GM06990 (cell line): ENCODE data around the gene INTS3.

Experiments
- DNase-seq: peaks from one replicate; pipeline ENCODE4 v3.0.0-alpha.2; 2011; ENCODE audit not compliant: insufficient read length; ENCODE audit errors: extremely low read depth
- H3K27me3 ChIP-seq: replicated peaks from 2 replicates; pipeline ENCODE4 v1.6.0; 2011; ENCODE audit warnings: low read length; ENCODE audit not compliant: control insufficient read depth, insufficient read depth
- H3K36me3 ChIP-seq: 2 replicates; pipeline ENCODE4 v1.5.1; 2011; ENCODE audit warnings: low read length; ENCODE audit not compliant: control insufficient read depth, insufficient read depth
- H3K4me3 ChIP-seq: replicated peaks from 2 replicates; pipeline ENCODE4 v1.5.1; 2011; ENCODE audit warnings: low read depth, mild to moderate bottlenecking, control low read depth, low read length
- TF ChIP-seq, protein P1 (sequence below): IDR thresholded peaks from 2 replicates; pipeline ENCODE4 v1.5.1; 2011; ENCODE audit warnings: low read length, control low read depth, mild to moderate bottlenecking, inconsistent platforms; ENCODE audit not compliant: insufficient read depth, poor library complexity, severe bottlenecking

Gene INTS3

DNA sequence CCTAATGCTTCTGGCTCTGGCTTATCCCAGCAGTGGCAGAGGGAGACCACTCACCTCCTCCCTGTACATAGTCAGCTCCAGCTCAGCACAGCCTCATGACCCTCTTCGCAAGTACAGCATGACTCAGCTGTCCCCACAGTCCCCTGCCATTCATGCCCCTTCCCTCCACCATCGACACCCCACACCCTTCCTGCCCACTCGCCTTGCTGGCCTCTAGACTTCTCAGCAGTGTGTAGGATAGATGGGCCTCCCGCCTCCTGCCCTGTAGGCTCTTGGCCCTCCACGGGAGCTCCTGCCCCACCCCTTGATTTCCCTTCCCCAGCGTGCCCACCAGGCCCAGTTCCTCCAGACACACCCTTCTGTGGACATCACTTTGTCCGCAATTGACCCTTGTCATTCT, 39.6 kb upstream of the INTS3 start:
- no peaks in the 10 kb centered on the region for H3K36me3 ChIP-seq
- peaks cover 1% of the 10 kb centered on the region for H3K27me3 ChIP-seq
- TF ChIP-seq, protein P1, sequence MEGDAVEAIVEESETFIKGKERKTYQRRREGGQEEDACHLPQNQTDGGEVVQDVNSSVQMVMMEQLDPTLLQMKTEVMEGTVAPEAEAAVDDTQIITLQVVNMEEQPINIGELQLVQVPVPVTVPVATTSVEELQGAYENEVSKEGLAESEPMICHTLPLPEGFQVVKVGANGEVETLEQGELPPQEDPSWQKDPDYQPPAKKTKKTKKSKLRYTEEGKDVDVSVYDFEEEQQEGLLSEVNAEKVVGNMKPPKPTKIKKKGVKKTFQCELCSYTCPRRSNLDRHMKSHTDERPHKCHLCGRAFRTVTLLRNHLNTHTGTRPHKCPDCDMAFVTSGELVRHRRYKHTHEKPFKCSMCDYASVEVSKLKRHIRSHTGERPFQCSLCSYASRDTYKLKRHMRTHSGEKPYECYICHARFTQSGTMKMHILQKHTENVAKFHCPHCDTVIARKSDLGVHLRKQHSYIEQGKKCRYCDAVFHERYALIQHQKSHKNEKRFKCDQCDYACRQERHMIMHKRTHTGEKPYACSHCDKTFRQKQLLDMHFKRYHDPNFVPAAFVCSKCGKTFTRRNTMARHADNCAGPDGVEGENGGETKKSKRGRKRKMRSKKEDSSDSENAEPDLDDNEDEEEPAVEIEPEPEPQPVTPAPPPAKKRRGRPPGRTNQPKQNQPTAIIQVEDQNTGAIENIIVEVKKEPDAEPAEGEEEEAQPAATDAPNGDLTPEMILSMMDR: no peak
- H3K4me3 ChIP-seq: no peak overlapping the region
- DNase-seq: no peak

DNA sequence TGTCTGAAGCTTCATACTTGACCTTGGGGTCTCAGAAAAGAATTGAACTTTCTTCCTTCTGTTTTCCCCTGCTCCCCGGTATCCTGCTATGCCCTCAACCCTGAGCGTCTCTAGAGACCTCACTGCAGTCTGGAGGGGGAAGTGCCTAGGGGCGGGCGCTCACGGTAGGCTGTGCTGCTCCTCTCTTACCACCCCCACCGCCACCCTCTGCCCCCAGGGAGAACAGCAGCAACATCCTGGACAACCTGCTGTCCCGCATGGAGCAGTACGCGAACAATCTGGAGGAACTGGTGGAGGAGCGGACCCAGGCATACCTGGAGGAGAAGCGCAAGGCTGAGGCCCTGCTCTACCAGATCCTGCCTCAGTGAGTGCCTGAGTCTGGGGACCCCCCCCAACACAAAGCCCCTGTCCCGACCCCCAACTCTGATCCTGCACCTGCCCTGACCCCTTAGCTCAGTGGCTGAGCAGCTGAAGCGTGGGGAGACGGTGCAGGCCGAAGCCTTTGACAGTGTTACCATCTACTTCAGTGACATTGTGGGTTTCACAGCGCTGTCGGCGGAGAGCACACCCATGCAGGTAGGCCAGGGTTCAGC, 39.0 kb upstream of the INTS3 start:
- Histone ChIP-seq H3K36me3 (no peaks in the 10 kb centered on the region), H3K4me3 (no peak overlapping the region), H3K27me3 (peaks cover 1% of the 10 kb centered on the region)
- DNase-seq: no peak
- TF ChIP-seq, protein P1: no peak

DNA sequence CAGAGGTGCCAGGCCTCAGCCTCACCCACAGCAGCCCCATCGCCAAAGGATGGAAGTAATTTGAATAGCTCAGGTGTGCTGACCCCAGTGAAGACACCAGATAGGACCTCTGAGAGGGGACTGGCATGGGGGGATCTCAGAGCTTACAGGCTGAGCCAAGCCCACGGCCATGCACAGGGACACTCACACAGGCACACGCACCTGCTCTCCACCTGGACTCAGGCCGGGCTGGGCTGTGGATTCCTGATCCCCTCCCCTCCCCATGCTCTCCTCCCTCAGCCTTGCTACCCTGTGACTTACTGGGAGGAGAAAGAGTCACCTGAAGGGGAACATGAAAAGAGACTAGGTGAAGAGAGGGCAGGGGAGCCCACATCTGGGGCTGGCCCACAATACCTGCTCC, 34.4 kb upstream of the INTS3 start:
- H3K4me3 ChIP-seq: no peak overlapping the region
- no peaks in the 10 kb centered on the region for H3K36me3 ChIP-seq
- TF ChIP-seq, protein P1: no peak
- H3K27me3 ChIP-seq: no peaks in the 10 kb centered on the region
- DNase-seq: no peak

DNA sequence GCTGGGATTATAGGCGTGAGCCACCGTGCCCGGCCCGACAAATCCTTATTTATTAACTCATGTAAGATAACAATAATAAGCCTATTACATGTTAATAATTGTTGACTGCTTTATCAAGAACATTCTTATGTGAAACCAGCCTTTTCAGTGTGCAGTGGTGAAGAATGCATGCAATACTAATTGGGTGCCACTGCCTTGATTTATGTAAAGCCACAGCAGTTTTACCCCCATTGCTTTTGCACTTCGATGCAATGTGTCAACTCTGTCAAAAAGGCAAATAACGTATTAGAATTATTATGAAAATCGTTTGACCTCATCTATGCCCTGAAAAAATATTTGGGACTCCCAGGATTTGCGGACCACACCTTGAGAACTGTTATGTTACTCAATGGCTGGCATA, 31.1 kb upstream of the INTS3 start:
- TF ChIP-seq, protein P1: no peak
- H3K27me3 ChIP-seq: no peaks in the 10 kb centered on the region
- H3K36me3 ChIP-seq: no peaks in the 10 kb centered on the region
- DNase-seq: no peak
- H3K4me3 ChIP-seq: no peak overlapping the region

DNA sequence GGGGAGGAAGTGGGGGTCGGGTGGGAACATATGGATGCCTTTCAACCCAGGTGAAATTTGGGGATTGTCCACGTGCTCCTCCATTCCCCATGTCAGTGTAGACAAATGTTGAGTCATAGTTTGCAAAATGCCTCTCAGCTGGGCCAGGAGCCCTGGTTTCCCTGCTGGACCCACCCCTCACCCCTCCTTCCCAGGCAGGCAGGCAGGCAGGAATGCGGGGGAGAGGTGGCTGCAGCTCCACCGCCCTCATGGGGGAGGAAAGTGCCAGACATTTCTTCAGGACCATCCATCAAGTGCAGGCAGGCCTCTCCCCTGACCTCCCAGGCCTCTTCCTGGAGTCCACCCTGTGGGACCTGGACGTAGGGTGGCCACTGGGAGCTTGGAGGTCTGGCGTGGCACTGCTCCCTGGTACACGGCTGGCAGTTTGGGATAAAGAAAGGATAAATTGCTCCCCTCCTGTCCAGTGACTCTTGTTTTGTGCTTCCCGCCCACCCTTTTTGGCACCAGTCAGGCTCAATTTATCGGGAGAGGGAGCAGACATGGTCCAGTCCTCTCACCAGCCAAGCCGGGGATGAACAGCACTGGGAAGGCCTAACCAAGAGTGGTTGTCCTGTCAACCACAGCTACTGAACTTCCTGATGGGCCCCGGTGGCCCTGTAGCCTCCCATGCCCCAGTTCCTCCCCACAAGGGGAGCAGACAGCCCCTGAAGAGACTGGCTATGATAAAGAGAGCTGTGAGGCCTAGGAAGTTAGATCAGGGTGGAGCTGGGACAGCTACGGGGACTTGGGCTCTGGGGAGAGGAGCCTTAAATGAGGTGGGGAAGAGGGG, 30.4 kb upstream of the INTS3 start:
- H3K36me3 ChIP-seq: no peaks in the 10 kb centered on the region
- DNase-seq: no peak
- H3K4me3 ChIP-seq: no peak overlapping the region
- H3K27me3 ChIP-seq: no peaks in the 10 kb centered on the region
- TF ChIP-seq, protein P1: no peak
